GM06990 (cell line): ENCODE data around the gene SPATA9.
A peak's percentile ranks its signal among the peaks of the same experiment; 100 is the strongest.
"Not testable (repeated sequence)": the region's sequence is repeated elsewhere in the genome, so short reads cannot be mapped to it uniquely, and the experiment has no call there.

Experiments used
- DNase-seq: peaks from one replicate; pipeline ENCODE4 v3.0.0-alpha.2; 2011; ENCODE audit not compliant: insufficient read length; ENCODE audit errors: extremely low read depth
- H3K27me3 ChIP-seq: replicated peaks from 2 replicates; pipeline ENCODE4 v1.6.0; 2011; ENCODE audit warnings: low read length; ENCODE audit not compliant: control insufficient read depth, insufficient read depth
- H3K36me3 ChIP-seq: 2 replicates; pipeline ENCODE4 v1.5.1; 2011; ENCODE audit warnings: low read length; ENCODE audit not compliant: control insufficient read depth, insufficient read depth
- H3K4me3 ChIP-seq: replicated peaks from 2 replicates; pipeline ENCODE4 v1.5.1; 2011; ENCODE audit warnings: low read depth, mild to moderate bottlenecking, control low read depth, low read length
- TF ChIP-seq, protein P1 (sequence below): IDR thresholded peaks from 2 replicates; pipeline ENCODE4 v1.5.1; 2011; ENCODE audit warnings: low read length, control low read depth, mild to moderate bottlenecking, inconsistent platforms; ENCODE audit not compliant: insufficient read depth, poor library complexity, severe bottlenecking

SPATA9 gene

DNA sequence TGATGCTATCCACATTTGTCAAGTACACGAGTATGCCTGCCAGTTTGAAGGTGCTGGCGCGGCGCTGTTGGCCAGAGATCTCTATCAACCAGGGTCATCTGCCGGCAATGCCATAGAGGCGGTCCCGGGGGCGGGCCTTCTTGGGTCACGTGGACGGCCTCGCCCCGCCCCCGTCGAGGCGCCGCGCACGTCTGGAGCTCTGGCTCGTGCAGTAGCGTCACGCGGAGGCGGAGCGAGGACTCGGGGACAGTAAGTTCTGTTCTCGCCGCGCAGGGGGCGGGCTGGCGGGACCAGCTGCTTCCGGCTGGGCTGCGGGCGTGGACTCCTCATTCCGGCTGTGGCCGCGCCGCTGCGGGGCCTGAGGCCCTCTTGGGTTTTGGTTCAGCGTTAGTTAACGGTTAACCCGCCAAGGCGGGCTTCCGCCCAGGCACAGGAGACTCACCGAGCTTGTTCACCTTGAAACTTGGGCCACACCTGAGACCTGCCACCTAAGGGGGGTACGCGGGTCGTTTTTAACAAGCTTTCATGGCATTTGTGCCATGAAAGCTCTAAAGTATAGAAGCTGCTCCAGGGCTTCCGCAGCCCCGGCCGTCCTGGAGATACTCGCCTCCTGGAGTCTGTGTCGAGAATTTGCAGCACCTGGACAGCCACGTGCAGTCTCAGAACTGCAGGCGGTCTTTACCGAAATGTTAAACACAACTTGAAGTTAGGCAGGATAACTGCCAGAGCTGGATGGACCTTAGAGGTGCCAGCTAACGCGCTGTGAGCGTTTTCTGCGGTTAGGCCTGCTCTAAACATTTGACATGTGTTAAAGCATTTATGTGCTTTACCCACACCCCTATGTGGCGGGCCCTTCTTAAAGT is 36.0 kb downstream of the SPATA9 start, which contains the start of gene RFESD:
RFESD (plus strand) TSS at position 209 of the 863 bp plus-strand sequence. CDS start 5,495 bp downstream, outside the sequence.
- Histone ChIP-seq H3K27me3 (no peaks in the 10 kb centered on the region), H3K4me3 (peak within 1 kb of the TSS; percentile 63), H3K36me3 (no peaks in the 10 kb centered on the region)
- peak; percentile 97 for DNase-seq
- TF ChIP-seq, protein P1, sequence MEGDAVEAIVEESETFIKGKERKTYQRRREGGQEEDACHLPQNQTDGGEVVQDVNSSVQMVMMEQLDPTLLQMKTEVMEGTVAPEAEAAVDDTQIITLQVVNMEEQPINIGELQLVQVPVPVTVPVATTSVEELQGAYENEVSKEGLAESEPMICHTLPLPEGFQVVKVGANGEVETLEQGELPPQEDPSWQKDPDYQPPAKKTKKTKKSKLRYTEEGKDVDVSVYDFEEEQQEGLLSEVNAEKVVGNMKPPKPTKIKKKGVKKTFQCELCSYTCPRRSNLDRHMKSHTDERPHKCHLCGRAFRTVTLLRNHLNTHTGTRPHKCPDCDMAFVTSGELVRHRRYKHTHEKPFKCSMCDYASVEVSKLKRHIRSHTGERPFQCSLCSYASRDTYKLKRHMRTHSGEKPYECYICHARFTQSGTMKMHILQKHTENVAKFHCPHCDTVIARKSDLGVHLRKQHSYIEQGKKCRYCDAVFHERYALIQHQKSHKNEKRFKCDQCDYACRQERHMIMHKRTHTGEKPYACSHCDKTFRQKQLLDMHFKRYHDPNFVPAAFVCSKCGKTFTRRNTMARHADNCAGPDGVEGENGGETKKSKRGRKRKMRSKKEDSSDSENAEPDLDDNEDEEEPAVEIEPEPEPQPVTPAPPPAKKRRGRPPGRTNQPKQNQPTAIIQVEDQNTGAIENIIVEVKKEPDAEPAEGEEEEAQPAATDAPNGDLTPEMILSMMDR = no peak

DNA sequence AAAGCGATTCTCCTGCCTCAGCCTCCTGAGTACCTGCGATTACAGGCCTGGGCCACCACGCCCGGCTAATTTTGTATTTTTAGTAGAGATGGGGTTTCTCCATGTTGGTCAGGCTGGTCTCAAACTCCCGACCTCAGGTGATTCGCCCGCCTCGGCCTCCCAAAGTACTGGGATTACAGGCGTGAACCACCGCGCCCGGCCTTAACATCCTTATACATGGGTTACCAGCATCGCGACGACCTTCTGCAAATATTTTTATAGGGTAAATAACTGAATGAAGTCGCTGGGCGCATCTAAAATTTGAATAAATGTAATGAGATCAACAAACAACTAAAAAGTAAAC is 36.6 kb downstream of the SPATA9 start:
- H3K36me3 ChIP-seq, H3K27me3 ChIP-seq, DNase-seq: not testable (repeated sequence)
- peak overlapping the region; percentile 32 for H3K4me3 ChIP-seq

DNA sequence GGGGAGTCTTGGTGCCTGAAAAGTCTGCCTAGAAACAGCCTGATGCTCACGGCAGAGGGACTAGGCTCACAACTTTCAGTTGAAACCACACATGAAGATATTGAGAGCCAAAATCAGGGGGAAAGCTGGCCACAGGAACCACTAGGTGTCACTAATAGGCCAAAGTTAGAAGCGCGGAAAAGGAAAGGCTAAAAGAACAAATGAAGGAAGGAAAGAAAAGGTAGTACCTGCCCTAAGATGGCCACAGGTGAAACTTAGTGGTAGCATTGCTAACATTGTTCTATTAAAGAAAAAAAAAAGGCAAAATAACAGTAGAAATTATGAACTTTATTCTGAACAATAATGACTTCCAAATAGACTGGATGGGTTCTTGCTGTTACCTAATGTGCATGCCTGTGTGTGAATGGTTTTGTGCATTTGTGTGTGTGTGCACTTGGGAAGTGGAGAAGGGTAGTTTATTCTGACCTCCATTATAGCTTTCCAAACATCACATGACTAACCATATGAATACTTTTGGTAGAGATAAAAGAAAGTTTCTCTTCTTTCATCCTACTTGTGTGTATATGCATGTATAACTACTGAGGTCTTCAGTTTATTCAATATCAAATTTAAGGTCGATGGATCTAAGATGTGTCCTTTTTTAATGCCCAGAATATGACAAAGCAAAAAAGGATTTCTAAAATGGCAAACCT is 38.3 kb downstream of the SPATA9 start:
- H3K4me3 ChIP-seq = no peak overlapping the region
- peak; percentile 23 for DNase-seq
- H3K36me3 ChIP-seq = no peaks in the 10 kb centered on the region
- no peaks in the 10 kb centered on the region for H3K27me3 ChIP-seq
- TF ChIP-seq, protein P1 = peak; percentile 75

DNA sequence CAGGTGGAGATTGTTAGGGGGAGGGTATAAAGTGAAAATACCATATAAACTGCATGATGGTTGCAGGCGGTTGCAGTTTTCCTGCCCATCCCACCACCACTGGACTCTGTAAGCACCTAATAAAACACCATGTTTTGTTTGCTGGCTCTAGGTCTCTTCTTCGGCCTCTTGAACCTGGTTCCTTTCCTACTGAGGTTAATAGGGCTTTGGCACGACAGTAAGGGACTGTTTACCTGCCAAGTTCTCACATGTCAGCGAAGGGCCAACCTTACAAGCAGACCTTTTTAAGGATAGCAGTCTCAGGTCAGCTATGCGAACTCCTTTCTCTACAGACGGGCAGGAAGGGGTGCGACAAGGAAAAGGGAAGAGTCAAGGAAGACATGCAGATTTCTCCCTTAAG is 39.6 kb downstream of the SPATA9 start:
- TF ChIP-seq, protein P1 = no peak
- Histone ChIP-seq H3K4me3 (no peak overlapping the region), H3K36me3 (no peaks in the 10 kb centered on the region), H3K27me3 (no peaks in the 10 kb centered on the region)
- DNase-seq = no peak

DNA sequence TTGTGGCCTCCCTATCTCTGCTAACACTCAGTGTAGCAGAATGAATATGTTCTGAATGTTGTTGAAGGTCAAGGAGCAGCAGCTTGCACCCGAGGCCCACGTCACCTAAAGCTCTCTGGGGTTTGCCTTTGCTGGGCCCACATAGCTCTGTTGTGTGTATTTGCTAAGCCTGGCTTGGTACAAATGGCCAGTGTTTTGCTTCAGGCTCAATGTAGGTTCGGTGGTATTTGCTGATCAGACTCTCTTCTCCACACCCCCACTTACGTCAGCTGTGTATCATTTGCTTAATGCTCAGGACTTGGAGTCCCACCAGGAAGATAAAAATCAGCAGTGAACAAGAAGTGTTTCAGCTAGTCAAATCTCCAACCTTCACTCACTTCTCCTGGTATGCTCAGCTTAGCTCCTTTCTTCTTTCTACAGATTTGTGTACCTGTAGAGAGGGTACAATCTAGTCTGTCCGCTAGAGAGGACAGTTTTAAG is 41.0 kb downstream of the SPATA9 start:
- no peak for DNase-seq
- Histone ChIP-seq H3K4me3 (no peak overlapping the region), H3K36me3 (no peaks in the 10 kb centered on the region), H3K27me3 (no peaks in the 10 kb centered on the region)
- TF ChIP-seq, protein P1 = no peak

DNA sequence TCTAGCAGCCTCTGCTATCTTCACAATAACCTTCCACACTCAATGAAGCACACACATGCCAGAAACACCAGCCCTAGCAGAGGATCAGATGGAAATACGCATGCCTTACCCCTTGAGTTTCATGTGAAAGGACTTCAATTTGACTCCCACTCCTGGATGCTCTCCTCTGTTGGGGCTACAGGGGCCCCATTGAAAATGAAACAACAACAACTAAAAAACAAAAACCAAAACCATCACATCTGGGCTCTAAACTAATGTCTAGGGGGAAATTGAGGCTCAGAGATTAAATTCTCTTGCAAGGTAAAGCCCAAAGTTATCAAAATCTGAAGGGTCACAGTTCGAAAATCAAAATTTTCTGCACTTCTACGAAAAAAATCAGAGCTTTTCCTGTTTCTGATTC is 44.2 kb downstream of the SPATA9 start:
- DNase-seq = no peak
- no peak overlapping the region for H3K4me3 ChIP-seq
- no peaks in the 10 kb centered on the region for H3K27me3 ChIP-seq
- TF ChIP-seq, protein P1 = no peak
- H3K36me3 ChIP-seq = no peaks in the 10 kb centered on the region
